HG03565 (cell line): ENCODE measurements around the gene MAST3.

Source experiments
- ATAC-seq: cut with Tn5 transposase; IDR thresholded peaks from one replicate; pipeline ENCODE4 v1.9.1; 2021; ENCODE audit warnings: mild to moderate bottlenecking, moderate library complexity; ENCODE audit not compliant: unreplicated experiment

The MAST3 gene

DNA sequence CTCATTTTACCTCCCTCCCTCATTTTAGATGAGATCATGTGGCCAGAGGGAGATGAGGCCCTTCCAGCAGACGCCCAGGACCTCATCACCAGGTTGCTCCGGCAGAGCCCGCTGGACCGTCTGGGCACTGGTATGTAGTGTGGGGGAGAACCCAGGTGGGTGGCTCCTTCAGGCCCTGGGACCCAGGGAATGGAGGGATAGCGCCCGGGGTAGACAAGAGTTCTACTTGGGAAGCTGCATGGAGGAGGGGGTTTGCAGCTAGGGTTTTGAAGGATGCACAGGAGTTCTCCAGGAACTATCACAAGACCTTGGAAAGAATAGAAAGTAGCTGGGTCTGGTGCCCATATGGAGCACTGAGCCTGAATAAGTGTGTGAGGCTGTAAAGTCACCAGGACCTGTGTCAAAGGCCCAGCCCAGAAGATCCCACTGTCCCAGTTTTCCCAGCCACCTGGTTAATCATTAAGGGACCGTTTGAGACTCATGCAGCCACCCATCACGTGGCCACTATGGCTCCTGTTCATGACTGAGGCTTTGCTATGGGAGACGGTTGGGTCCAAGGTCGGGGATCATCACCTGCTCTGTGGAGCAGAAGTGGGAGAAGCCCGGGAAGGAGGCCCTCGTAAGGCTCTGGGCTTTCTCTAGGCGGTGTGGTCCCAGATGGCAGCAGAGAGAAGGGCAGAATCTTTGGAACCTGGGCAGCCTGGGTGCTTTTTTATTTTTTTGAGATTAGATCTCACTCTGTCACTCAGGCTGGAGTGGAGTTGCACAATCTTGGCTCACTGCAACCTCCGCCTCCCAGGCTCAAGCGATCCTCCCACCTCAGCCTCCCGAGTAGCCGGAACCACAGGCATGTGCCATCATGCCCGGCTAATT lies 38.4 kb downstream of the MAST3 start:
- no peak for ATAC-seq

DNA sequence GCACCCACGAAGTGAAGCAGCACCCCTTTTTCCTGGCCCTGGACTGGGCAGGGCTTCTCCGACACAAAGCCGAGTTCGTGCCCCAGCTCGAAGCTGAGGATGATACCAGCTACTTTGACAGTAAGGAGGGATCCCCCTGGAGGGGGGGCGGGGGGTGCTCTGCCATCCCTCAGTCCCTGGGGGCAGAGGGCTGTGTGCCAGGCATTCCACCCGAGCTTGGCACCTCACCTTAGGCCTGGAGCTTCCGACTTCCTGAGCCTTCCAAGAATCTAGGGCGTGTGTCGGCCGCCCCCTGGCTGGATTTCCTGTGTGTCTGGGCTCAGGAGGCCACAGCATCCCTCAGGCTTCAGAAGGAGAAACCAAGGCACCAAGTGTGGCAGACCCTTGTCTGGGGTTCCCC lies 39.7 kb downstream of the MAST3 start:
- ATAC-seq, result no peak

DNA sequence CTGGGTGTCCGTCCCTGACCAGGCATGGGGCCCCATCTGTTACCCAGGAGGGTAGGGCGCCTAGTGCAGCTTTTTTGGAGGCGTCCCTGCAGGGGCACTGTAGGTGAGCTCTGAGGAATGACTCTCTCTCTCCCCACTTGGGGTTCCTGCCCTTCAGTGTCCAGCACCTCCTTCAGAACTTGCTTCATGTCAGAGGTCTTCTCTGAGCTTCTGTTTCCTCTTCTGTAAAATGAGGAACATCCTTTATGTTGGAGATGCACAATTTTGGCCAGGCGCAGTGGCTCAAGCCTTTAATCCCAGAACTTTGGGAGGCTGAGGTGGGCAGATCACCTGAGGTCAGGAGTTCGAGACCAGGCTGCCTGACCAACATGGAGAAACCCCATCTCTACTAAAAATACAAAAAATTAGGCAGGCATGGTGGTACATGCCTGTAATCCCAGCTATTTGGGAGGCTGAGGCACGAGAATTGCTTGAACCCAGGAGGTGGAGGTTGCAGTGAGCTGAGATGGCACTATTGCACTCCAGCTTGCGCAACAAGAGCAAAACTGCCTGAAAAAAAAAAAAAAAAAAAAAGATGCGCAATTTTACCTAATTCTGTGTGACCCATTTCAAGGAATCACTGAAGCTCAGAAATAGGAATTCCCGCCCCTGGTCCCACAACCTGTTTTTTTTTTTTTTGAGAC lies 40.2 kb downstream of the MAST3 start:
- ATAC-seq, result no peak

DNA sequence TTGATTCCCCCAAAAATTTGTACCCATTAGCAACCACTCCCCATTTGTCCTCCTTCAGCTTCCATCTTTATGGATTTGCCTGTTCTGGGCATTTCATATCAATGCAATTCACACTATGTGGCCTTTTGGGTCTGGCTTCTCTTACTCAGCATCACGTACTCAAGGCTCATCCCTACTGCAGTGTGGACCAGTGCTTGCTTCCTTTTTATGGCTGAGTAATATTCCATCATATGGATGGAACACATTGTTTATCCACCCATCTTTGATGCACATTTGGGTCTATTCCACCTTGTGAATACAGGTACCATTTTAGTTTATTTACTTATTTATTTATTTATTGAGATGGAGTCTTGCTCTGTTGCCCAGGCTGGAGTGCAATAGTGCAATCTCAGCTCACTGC lies 42.9 kb downstream of the MAST3 start:
- ATAC-seq, result no peak

DNA sequence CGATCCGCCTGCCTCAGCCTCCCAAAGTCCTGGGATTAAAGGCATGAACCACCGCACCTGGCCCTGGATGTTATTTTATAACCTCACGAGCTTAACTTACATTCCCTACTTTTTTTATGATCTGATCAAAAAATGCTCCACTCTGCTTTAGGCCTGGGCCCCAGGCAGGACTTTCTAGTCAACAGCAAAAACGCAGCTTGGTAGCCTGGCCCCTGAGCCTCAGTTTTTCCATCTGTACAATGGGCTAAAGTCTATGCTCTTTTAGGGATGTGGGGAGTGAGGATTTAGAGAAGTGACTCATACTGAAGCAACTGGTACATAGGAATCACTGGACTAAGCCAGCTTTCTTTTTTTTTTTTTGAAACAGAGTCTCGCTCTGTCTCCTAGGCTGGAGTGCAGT lies 43.5 kb downstream of the MAST3 start:
- no peak for ATAC-seq

DNA sequence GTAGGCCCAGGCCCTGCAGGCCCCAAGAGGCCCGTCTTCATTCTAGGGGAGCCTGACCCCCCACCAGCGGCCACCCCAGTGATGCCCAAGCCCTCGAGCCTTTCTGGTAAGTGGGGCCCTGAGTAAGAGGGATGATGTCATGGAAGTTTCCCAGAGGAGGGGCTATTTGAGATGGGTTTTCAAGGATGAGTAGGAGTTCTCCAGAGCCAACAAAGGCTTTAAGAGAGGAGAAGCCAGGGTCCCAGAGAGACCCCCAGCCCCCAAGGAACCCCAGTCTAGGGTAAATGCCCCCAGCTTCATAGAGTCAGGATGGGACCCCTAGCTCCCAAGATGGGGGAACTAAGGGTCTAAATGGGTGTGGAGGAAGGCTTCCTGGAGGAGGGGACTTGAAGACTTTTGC lies 46.3 kb downstream of the MAST3 start:
- no peak for ATAC-seq

DNA sequence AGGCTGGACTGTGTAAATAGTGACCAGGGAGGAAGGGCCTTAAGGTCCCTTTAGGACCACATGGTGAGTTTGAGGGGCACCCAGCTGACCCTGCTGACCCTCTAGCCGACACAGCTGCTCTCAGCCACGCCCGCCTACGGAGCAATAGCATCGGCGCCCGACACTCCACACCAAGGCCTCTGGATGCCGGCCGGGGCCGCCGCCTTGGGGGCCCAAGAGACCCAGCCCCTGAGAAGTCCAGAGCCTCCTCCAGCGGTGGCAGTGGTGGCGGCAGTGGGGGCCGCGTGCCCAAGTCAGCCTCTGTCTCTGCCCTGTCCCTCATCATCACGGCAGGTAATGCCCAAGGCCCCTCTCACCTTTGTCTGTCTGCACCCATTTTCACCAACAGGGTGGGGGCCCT lies 46.8 kb downstream of the MAST3 start:
- no peak for ATAC-seq

DNA sequence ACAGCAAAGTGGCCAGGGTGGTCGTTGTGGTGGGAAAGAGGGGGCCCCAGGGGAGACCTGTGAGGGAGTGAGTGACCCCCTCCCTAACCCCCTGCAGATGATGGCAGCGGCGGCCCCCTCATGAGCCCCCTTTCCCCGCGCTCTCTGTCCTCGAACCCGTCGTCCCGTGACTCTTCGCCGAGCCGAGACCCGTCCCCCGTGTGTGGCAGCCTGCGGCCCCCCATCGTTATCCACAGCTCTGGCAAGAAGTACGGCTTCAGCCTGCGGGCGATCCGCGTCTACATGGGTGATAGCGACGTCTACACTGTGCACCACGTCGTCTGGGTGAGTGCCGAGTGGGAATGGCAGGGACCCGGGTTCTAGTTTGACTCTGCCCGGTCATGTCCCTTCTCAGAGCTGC lies 47.3 kb downstream of the MAST3 start:
- no peak for ATAC-seq

DNA sequence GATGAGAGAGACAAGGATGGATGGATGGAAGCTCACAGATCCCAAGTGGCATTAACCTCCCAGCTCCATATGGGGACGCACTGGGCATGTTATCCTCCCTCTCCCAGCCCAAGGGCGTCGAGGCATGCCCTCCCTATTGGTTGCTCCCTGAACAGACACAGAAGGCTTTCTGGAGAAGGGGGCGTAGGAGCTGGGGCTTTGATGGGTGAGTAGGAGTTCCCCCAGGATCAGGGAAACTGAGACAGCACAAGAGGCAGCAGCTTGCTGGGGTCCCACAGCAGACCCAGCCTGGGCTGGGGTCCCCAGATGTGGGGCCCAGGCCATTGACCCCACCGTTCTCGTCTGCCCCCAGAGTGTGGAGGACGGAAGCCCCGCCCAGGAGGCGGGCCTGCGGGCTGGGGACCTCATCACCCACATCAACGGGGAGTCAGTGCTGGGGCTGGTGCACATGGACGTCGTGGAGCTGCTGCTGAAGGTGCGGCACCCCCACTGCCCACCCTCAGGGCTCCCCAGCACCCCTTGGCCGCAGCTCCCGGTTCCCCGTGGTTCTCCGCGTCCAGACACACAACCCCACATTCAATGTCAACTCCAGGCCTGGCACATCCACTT lies 47.9 kb downstream of the MAST3 start:
- no peak for ATAC-seq

DNA sequence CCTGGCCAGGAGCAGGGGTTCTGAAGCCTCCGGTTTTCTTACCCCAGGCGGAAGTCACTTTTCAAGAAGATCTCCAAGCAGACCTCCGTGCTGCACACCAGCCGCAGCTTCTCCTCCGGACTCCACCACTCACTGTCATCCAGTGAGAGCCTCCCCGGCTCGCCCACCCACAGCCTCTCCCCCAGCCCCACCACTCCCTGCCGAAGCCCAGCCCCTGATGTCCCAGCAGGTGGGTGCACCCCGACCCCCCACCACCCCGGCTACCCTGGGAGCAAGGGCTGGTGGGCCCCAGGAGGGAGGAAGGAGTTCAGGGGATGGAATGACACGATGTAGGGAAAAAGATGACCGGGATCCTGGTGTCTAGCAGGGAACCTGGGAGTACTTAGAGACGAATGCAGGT lies 49.8 kb downstream of the MAST3 start:
- no peak for ATAC-seq

DNA sequence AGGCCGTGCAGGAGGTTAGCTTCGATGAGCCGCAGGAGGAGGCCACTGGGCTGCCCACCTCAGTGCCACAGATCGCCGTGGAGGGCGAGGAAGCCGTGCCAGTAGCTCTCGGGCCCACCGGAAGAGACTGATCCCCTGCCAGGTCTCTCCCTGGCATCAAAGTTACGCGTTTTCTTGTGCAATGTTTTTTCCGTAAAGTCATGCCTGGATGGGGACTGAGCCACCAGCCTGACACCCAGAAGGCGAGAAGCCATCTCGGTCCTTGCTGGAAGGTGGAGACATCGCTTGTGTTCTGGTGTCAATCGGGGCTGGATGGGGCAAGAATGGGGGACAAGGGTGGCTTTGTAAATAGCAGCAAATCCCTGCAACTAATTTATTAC lies 52.0 kb downstream of the MAST3 start:
- no peak for ATAC-seq

DNA sequence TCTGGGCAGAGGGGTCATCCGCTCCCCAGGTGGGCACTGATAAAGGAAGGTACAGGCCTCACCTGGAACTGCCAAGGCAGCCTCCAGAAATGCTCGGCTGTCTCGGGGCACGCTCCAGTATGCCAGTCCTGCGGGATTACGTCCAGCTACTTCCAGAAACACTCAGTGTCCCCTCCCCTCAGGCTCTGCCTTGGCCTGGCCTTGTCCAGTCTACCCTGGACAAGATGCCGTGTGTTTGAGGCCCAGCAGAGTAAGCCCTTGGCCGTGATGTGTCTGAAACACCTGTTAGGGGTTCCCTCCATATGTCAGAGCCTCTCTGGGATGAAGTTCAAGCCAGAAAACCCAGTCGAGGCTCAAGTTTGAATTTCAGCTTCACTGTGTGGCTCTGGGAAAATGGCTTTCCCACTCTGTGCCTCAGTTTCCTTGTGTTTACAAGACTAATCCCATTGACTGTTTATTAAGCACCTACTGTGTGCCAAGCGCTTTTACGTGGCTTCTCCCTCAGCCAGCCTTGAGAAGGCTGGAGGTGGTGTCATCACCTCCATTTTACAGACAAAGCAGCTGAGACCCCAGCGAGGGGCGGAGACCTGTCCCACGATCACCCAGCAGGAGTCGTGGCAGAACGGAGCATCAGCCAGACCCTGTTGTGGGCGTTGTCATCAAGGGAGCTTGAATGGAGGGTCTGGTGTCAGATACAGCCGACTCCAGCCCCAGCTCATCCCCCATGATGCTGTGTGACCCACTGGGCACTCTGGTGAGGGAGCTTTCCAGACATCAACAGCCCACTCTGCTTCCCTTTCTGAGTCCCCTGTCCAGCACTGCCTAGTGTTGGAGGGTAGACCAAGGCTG lies 53.4 kb downstream of the MAST3 start:
- no peak for ATAC-seq

DNA sequence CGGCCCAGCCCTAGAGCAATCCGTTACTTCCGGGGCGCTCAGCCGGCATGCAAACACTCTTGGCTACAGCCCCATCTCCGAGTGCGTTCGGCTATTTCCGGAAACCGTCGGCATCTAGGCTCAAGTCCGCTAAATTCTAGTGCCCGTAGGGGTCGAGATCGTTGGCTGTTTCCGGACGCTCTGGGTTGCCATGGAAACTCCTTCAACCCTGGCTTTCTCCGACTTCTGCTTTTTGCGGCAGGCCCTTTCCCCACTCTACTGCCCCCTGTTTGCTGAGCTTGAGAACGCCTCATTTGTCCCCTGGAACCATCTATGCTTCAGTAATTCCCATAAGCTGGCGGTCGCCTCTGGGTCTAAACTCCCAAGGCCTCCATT lies 54.9 kb downstream of the MAST3 start:
- peak; percentile 60 for ATAC-seq

DNA sequence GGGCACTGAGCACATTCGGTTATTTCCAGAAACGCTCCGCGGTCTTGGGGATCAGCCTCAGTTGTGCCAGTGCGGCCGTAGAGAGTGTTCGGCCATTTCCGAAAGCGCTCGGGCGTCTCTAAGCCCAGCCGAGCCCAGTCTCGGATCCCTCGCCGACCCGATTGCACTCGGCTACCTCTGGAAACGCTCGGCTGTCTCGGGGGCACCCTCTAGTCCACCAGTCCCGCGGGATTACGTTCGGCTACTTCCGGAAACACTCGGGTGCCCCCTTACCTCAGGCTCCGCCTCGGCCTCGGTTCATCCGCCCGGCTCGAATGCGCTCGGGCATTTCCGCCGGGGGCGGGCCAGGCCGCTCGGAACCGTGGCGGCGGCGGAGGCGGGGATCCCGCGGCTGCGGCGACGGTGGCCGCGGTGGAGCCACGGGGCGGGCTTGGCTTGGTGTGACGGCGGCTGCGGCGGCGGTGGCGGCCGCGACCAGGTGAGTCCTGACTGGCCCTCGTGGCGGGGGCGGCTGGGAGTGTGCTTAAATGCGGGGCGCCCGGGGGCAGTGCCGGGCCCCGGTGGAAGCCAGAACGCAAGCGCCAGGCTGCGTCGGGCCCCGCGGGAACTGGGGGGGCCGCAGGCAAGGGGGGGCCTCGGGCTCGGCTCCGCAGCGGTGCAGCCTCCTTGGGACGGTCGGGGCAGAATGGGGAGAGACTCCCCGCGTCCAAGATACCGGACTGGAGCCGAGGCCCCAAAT lies 55.4 kb downstream of the MAST3 start, which contains the start of gene PIK3R2:
Gene PIK3R2, plus strand, starts transcription at position 347 of the 739 bp plus-strand sequence. CDS start 2,717 bp downstream, outside the sequence.
- peak; percentile 76 for ATAC-seq

DNA sequence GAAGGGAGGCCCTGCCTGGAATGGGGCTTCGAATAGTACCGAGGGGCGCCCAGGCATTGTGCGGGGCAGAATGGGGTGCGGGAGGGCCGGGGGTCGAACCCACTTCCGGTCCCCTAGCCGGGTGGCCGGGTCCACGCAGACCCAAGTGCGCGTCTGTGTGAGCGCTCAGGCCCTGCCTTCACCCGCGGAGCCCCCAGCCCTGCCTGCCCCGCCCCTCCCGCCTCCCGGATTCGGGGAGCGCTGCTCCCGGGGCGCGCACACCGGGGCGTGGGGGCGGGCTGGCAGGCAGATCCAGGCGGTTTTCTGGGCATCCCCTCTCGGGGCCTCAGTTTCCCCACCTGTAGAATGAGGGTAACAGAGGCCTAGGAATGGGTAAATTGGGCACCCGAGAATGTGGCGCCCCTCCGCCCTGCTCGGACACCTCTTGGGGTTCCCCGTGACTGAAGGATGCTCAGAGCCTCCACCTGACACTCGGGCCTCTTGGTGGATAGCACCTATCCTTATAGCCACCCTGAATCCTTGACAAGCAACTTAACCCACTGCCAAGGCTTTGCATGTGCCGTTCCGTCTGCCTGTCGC lies 56.1 kb downstream of the MAST3 start:
- ATAC-seq, result no peak

DNA sequence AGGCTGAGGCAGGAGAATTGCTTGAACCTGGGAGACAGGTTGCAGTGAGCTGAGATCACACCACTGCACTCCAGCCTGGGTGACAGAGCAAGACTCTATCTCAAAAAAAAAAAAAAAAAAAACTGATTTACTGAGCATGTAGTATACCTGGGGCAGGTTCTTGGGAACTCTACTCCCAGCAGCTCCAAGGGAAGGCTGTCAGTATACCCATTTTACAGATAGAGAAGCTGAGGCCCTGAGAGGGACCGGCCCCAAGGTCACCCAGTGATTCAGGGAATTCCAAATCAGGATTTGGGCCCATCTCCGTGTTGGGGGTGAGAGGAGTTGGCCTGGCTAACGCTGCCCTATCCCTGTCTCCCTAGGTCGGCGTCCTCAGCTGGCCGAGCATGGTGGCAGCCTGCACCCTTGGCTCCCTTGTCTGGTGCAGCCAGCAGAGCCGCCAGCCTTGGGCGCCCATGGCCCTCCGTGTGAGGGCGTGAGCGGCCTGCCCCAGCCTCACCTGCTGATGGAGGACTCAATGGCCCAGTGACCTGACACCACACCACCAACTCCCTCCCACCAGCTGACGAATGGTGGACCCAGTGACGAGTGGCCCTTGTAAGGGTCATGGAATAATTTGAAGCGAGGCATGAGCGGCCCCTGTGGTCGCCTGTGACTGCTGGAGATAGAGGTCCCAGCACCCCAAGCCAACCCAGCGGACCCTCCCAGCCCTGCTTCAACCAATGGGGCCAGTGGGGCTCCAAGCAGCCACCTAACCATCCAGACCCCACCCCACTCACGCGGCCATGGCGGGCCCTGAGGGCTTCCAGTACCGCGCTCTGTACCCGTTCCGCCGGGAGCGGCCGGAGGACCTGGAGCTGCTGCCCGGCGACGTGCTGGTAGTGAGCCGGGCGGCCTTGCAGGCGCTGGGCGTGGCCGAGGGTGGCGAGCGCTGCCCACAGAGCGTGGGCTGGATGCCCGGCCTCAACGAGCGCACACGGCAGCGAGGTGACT lies 57.8 kb downstream of the MAST3 start:
- ATAC-seq, result no peak

DNA sequence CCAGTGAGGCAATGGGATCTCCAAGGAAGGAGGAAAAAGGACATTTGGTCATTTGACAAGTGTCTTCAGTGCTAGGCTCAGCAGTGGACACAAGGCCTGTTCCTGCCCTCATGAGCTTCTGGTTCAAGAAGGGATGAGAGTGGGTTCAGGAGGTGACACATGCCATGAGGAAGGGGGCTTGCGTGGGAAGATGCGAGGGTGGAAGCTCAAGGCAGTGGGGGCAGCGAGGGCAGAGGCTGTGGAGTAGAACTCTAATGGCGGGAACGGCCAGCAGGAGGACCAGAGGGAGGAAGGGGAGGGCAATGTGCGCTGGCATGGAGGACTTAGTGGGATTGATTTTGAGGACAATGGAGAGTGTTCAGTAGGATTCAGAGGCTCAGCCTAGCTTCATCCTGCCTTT lies 58.7 kb downstream of the MAST3 start:
- no peak for ATAC-seq

DNA sequence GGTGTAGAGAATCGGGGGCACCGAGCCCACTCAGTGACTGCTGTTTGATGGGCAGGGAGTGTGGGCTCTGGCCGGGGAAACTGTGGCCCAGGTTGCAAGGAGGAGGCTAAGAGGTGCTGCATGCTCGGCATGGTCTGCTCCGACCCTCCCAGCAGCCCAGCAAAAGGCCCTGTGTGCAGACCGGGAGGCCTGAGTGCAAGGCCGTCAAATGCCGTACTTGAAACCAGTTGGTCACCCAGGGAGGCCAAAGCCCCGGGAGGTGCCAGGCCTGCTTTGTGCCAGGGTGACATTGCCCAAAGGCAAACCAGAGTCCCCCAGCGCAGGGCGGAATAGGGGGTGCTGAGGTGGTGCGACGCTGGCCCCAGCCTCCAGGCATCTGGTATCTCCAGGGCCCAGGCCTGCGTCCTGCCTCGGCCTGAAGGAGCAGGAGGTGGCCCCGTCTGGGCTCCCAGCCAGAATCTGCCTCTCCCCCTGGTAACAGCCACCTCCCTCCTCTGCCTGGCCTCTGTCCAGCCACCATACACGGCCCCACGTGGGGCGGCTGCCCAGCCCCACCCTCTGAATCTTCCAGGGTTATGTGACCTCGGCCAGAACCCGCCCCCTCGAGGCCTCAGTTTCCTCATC lies 59.4 kb downstream of the MAST3 start:
- no peak for ATAC-seq
